SK-N-SH treated with all-trans-retinoic acid at 6 μM for 48 hours (cell line): ENCODE results near the gene SGO1.

Experiments
- ISL1 ChIP-seq: fragments of 250-450 bp; sonication (Bioruptor Pico); IDR thresholded peaks from 2 replicates; pipeline ENCODE4 v2.1.2; 2022; ENCODE audit warnings: mild to moderate bottlenecking, moderate library complexity
- ZFP3 ChIP-seq: fragments of 250-450 bp; sonication (Bioruptor Pico); IDR thresholded peaks from 2 replicates; pipeline ENCODE4 v1.5.0; 2020; ENCODE audit warnings: mild to moderate bottlenecking, moderate library complexity
- ZFP30 ChIP-seq: fragments of 450-650 bp; formaldehyde crosslinking; IDR thresholded peaks from 2 replicates; pipeline ENCODE4 v1.5.0; 2022; ENCODE audit warnings: mild to moderate bottlenecking, moderate library complexity

- no peak for TF ChIP-seq ISL1 (CRISPR knock-in tag)
- no peak for TF ChIP-seq ZFP30
- no peak for TF ChIP-seq ZFP3 (CRISPR knock-in tag)
Observed at GRCh38 chr3:20181276-20181675, 4.7 kb downstream of the SGO1 start.
